DOHH2 (cell line): ENCODE measurements around the gene SEPHS2.

ENCODE experiments used
- EZH2phosphoT487 ChIP-seq: fragments of 200-600 bp; sonication (generic); IDR thresholded peaks from 2 replicates; pipeline ENCODE4 v1.6.1; 2017; ENCODE audit warnings: borderline replicate concordance, mild to moderate bottlenecking, antibody characterized with exemption, low read length, moderate library complexity, mixed read lengths
- TF ChIP-seq, protein P1 (sequence below): fragments of 200-600 bp; sonication (generic); IDR thresholded peaks from one replicate; pipeline ENCODE4 v1.5.1; 2014; ENCODE audit warnings: antibody characterized with exemption, mild to moderate bottlenecking, low read depth, low read length; ENCODE audit not compliant: poor library complexity, severe bottlenecking

DNA sequence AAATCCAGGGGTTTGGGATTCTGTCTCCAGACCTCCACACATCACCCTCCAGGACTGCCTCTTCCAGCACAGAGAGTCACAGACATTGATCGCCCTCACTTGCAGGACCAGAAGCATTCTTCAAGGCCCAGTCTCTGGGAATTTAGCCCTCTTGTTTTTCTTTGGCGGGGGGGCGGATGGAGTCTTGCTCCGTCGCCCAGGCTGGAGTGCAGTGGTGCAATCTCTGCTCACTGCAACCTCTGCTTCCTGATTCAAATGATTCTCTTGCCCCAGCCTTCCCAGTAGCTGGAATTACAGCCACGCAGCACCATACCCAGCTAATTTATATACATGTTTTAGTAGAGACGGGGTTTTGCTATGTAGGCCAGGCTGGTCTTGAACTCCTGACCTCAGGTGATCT is 18.4 kb upstream of the SEPHS2 start:
- TF ChIP-seq, protein P1, sequence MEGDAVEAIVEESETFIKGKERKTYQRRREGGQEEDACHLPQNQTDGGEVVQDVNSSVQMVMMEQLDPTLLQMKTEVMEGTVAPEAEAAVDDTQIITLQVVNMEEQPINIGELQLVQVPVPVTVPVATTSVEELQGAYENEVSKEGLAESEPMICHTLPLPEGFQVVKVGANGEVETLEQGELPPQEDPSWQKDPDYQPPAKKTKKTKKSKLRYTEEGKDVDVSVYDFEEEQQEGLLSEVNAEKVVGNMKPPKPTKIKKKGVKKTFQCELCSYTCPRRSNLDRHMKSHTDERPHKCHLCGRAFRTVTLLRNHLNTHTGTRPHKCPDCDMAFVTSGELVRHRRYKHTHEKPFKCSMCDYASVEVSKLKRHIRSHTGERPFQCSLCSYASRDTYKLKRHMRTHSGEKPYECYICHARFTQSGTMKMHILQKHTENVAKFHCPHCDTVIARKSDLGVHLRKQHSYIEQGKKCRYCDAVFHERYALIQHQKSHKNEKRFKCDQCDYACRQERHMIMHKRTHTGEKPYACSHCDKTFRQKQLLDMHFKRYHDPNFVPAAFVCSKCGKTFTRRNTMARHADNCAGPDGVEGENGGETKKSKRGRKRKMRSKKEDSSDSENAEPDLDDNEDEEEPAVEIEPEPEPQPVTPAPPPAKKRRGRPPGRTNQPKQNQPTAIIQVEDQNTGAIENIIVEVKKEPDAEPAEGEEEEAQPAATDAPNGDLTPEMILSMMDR: no peak
- TF ChIP-seq EZH2phosphoT487: no peak
